ENCODE results near the gene RIT1.

The RIT1 gene

DNA sequence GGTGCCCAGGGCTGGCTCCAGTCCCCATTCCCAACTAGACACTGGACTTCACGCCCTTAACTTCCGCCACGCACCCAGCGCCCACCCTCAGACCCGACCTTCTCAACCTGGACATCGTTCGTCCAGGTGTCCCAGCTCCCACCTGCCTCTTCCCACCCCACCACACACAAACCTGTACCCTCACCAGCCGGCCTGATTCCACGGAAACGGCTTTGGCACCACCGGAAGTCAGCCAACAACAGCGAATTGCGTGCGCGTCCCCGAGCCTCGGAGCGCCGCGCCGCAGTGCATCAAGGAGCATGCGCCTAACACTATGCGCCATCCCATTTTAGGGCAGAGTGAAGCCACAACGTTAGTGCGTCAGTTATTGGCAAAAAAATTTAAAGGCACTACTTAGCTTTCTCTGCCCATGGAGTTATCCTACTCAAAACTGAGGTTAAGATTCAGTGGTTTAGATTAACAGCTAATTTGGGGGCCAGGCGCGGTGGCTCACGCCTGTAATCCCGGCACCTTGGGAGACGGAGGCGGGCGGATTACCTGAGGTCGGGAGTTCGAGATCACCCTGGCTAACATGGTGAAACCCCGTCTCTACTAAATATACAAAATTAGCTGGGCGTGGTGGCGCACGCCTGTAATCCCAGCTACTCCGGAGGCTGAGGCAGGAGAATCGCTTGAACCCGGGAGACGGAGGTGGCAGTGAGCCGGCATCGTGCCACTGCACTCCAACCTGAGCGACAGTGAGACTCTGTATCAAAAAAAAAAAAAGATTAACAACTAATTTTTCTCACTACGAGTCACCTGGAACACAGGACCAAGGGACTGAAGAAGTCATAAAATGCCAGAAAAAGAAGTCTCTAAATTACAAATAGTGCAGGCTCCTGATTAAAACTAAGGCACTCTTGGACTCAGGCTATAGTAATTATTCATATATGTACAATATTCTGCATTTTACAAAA lies 53.9 kb downstream of the RIT1 start, which contains the start of gene GON4L:
TSS of gene GON4L (minus strand) at position 240 of the 956 bp plus-strand sequence. CDS start 3,434 bp downstream, outside the sequence.
- DNase-seq (ENCODE audit: low spot score) = peak; percentile 90
- TF ChIP-seq, protein P1, sequence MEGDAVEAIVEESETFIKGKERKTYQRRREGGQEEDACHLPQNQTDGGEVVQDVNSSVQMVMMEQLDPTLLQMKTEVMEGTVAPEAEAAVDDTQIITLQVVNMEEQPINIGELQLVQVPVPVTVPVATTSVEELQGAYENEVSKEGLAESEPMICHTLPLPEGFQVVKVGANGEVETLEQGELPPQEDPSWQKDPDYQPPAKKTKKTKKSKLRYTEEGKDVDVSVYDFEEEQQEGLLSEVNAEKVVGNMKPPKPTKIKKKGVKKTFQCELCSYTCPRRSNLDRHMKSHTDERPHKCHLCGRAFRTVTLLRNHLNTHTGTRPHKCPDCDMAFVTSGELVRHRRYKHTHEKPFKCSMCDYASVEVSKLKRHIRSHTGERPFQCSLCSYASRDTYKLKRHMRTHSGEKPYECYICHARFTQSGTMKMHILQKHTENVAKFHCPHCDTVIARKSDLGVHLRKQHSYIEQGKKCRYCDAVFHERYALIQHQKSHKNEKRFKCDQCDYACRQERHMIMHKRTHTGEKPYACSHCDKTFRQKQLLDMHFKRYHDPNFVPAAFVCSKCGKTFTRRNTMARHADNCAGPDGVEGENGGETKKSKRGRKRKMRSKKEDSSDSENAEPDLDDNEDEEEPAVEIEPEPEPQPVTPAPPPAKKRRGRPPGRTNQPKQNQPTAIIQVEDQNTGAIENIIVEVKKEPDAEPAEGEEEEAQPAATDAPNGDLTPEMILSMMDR (IDR thresholded peaks at IDR 0.05) = no peak
- Histone ChIP-seq H3K4me3 (peak within 1 kb of the TSS; percentile 83), H3K27ac (peak within 1 kb of the TSS; percentile 87 to 93)

DNA sequence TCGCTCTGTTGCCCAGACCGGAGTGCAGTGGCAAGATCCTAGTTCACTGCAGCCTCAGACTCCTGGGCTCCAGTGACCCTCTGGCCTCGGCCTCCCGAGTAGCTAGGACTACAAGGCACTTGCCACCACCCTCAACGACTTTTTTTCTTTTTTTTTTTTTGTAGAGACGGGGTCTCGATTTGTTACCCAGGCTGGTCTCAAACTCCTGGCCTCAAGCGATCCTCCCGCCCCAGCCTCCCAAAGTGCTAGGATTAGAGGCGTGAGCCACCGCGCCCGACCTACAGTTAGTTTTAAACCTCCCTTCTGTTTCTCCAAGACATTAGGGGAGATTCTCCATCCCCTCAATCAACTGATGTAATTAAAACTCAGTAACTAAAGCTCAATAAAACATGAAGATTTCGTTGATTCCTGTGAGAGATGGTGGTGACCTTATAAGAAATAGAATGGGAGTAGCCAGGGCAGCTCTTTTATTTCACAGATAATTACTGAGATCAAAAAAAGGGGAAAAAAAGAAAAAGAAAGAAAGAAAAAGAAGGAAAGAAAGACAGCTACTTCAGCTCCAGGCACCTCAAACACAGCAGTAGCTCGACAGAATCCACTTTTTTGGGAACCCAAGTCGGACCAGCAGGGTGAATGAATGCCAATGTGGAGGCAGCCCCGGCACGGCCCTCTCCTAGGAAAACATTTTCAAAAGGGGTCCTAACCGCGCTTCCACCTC lies 54.7 kb downstream of the RIT1 start:
- Histone ChIP-seq H3K4me3 (peak overlapping the region; percentile 83), H3K27ac (peak overlapping the region; percentile 87 to 93)
- no peak for DNase-seq (ENCODE audit: low spot score)

DNA sequence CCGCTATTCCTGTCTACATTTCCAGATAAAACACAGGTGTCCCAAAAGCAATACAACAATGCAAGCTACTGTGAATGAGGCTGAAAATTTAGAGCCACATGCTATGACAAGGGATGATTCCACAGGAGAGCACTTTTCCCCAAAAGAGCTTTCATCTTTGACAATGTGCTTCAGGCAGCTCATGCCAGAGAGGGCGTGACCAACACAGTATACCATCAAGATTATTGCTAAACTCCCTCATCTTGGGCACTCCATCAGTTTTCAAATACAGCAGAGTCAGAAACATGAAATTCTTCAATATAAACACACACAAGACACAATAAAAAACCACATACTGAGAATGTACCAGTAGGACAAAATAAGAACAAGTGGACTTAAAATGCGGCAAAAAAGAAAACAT lies 60.8 kb downstream of the RIT1 start:
- Histone ChIP-seq H3K27ac (no peak overlapping the region), H3K4me3 (no peak overlapping the region)
- TF ChIP-seq, protein P1 (IDR thresholded peaks at IDR 0.05) = no peak
- DNase-seq (ENCODE audit: low spot score) = no peak

More for the DNA sequence above, 54.7 kb downstream of the RIT1 start:
- TF ChIP-seq, protein P1 (IDR thresholded peaks at IDR 0.05) = no peak

GRCh38 chr1:155847823-155848529 lies 63.2 kb downstream of the RIT1 start:
- no peak for DNase-seq (ENCODE audit: low spot score)
- Histone ChIP-seq H3K4me3 (no peak overlapping the region), H3K27ac (no peak overlapping the region)
- TF ChIP-seq, protein P1 (IDR thresholded peaks at IDR 0.05) = no peak
